GM13976 (cell line): ENCODE measurements around the gene TBC1D2B.
"Not testable (repeated sequence)": the region's sequence is repeated elsewhere in the genome, so short reads cannot be mapped to it uniquely, and the experiment has no call there.

Source experiments
- DNase-seq: peaks from one replicate; pipeline ENCODE4 v3.0.0; 2012; ENCODE audit warnings: low spot score
- in situ Hi-C: fragments of 300-500 bp; cut with MboI; formaldehyde crosslinking; loops from one replicate; pipeline ENCODE4 v1.12.0; 2022; ENCODE audit warnings: low sequenced_read_pairs, mixed read lengths, inconsistent platforms; ENCODE audit not compliant: unreplicated experiment
- TF ChIP-seq, protein P1 (sequence below): IDR thresholded peaks from 2 replicates; pipeline ENCODE4 v1.5.1; 2012; ENCODE audit warnings: borderline replicate concordance, mild to moderate bottlenecking; ENCODE audit not compliant: insufficient read depth; ENCODE audit errors: extremely low read depth, missing control alignments, control extremely low read depth

TBC1D2B gene

DNA sequence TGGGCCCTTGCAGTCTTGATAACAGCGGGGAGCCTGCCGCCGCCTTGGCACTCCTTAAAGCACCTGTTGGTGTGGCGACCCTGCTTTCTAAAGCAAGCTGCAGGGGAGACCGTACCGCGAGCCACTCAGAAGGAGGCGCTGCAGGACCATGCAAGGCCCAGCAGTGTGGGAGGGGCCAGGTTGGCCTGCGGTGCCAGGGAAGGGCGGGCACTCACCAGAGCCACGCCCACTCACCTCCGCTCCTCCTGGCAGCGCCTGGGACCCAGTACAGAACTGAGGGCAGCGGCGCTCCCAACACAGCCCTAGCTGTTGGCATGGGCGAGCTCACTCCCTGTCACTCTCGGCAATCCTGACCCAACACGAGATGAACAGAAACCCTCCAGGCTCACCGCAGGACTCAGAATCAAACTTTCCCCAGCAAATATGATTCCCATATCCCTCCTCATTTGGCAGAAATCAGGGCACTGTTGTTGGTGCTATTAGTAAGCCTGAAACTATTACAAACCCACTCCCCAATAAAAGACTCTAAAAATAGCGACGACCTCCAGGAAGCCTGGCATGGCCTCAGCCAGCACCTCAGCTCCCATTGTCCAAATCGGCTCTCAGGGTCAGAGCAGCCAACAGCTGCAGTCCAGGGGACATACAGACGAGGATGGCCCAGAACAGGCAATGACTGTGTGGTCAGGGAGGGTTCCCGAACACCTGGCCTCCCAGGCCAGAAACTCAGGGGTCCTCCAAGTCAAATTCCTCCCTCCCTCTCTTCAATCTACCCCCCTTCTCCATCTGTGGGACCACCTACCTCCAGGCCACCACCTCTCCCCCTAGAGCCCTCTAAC lies 77.2 kb downstream of the TBC1D2B start:
- TF ChIP-seq, protein P1, sequence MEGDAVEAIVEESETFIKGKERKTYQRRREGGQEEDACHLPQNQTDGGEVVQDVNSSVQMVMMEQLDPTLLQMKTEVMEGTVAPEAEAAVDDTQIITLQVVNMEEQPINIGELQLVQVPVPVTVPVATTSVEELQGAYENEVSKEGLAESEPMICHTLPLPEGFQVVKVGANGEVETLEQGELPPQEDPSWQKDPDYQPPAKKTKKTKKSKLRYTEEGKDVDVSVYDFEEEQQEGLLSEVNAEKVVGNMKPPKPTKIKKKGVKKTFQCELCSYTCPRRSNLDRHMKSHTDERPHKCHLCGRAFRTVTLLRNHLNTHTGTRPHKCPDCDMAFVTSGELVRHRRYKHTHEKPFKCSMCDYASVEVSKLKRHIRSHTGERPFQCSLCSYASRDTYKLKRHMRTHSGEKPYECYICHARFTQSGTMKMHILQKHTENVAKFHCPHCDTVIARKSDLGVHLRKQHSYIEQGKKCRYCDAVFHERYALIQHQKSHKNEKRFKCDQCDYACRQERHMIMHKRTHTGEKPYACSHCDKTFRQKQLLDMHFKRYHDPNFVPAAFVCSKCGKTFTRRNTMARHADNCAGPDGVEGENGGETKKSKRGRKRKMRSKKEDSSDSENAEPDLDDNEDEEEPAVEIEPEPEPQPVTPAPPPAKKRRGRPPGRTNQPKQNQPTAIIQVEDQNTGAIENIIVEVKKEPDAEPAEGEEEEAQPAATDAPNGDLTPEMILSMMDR = peak; percentile 84
- in situ Hi-C loops = loop anchor here (10.0 kb wide), 1 partner anchor 104 kb away; no protein-coding TSS in a partner anchor
- DNase-seq = peak; percentile 78

DNA sequence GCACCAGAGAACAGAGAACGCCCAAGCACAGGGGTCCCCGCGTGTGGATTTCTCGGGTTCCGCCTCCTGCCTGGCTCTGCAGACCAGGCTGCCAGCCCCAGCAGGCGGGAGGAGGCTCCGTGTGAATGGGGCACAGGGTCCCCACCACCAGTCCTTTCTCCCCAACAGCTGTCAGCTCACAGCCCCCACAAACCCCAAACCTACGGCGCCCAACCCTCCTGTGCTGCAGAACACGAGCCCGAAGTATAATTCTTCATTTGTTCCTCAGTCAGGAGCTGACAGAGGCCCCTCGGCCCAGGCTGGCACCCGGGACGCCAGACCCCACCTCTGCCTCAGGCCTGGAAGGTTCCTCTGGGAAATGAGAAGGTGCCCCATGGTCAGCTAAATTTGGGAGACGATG lies 78.0 kb downstream of the TBC1D2B start:
- DNase-seq = no peak
- in situ Hi-C loops = no loop called here
- TF ChIP-seq, protein P1 = no peak

DNA sequence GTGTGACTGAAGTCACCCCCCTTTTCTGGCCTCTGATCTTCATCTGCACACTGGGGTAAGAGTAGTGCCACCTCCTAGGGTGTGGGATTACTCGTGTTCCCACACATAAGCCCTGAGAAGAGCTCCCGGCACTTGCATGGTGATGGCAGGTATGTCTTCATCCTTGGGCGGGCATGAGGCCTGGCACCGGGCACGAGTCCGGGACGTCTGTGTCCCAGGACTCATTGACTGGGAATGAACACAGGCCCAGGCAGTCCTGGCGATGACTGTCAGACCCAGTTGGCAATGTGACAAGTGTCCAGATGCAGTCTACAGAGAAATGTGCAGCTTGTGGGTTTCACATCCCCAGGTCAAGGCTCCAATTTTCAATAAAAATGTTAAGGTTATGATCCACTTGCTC lies 78.9 kb downstream of the TBC1D2B start:
- in situ Hi-C loops = no loop called here
- peak; percentile 10 for DNase-seq
- TF ChIP-seq, protein P1 = no peak

DNA sequence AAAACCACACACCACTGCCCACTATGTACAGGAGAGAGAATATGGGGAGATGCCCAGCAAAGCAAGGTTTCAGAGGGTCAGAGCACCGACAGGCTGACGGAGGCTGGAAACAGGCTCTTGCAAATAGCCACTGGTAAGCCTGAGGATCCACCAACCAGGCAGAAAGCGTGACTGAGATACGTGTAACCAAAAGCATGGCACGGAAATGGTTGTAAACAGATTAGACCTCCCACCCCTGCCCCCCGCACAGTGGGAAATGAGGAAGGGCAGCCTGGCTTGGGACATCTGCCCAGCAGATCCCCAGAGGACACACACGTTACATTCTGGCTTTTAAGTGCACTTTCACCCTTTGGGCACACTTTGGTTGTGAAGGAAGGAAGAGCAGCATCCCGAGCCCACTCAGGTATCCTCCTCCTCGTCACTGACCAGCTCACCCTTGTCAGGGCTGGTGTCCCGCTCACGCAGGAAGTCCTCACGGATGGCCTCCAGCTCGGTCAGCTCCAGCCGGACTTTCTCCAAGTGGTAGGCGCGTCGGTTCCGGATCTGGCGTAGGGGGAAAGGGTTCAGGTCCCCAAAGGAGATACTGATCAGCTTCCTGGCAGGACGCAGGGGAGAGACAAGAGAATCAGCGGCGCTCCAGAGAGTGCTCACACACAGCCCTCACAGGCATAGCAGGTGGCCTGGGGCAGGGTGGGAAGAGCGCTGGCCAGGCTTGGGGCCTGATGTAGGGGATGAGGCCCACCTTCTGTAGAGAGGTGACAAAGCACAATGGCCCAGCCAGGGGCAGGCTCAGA lies 79.6 kb downstream of the TBC1D2B start:
- DNase-seq, in situ Hi-C loops: not testable (repeated sequence)

DNA sequence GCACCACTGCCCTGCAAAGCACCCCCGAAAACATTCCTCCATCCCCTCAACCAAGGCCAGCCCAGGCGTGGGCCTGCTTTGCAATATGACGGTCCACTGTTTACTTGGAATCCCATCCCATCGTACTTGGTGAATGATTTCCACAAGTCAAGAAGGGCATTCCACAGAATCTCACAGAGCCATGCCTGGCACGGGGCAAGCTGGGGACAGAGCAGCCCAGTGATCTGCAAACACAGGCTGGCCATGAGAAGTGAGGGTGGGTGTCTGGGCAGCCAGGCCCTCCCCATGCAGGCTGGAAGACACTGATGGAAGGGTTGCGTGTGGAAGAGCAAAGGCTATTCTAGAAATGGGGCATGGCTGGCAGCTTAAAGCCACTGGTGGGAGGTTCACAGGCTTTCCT lies 80.3 kb downstream of the TBC1D2B start:
- in situ Hi-C loops, DNase-seq: not testable (repeated sequence)

DNA sequence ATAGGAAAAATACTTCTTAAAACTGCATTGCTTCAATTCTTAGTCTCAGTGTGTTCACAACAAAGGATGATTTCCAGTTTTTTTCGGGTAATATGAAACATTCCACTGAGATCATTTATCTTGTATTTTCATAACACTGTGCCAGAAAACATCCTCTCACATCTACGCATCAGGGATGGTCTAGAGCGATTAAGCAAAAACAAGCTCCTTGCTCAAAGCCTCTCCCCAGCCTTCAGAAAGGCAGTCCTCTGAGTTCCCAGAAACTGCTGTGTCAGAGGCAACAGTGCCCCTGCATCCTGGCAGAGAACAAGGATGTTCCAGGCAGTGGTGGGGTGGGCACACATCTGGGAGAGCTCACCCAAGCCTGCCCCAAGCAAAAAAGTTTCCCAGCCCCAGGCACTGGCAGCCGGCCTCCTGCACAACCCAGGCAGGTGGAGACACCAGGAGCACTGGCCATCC lies 80.8 kb downstream of the TBC1D2B start:
- in situ Hi-C loops, DNase-seq: not testable (repeated sequence)

DNA sequence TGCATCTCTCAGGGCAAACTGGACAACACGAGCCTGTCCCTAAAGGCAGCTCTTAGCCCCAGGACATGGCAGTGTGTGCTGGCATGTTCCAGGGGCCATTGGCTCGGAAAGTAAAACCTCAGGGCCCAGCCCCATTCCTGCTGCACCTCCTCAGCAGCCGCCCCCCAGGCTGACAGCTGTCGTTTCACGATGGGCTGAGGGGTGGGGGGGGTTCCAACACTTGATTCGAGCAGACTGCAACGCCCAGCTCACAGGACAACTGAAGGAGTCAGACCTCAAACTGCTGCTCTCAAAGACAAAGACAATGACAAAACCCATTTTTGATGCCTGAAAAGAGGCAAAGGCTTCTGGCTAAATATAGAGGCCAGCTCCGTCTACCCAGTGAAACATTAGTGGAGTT lies 81.3 kb downstream of the TBC1D2B start:
- in situ Hi-C loops, DNase-seq: not testable (repeated sequence)

DNA sequence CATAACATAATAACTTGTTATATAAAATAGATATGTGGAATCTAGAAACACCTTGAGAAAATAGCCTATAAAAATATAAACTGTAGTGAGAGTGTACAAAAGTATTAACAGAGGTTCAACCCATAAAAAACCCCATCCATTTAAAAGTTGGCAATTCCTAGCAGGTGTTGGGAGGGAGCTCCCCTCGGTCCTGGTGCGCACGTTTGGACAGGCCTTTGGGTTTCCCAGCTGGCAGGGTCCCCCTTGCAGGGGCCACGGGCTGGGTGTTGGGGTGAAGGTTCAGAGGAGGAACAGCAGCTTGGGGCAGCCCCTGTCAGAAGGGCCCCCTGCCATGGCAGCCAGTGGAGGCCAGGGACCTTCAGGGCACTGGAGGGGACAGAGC lies 82.0 kb downstream of the TBC1D2B start:
- in situ Hi-C loops, DNase-seq: not testable (repeated sequence)

DNA sequence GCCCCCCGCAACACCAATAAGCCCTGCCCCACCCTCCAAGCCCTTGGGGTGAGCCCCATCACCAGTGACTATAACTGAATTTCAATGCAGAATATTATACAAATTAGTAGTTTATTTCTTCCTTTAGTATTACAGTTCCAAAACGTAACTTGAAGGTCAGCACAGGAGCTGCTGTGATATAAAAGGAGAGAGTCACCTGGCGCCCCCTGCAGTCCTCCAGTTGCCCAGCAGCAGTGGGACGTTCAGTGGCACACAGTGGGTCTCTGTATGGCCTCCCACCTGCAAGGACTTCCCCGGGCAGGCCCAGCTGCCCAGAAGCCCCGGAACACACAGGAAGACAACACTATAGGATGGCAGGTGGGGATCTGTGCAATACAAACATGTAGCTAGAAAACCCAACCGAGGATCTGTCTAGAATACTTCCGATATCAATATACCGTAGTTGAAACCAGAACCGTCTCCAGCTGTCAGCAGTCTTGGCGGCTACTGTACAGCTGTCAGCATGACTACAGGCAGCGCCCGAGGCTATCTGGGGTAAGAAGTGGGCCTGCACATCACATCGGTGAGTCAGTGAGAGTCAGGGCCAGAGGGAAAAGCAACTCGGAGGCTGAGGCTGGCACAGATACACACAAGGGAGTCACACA lies 82.5 kb downstream of the TBC1D2B start:
- not testable (repeated sequence) for DNase-seq

DNA sequence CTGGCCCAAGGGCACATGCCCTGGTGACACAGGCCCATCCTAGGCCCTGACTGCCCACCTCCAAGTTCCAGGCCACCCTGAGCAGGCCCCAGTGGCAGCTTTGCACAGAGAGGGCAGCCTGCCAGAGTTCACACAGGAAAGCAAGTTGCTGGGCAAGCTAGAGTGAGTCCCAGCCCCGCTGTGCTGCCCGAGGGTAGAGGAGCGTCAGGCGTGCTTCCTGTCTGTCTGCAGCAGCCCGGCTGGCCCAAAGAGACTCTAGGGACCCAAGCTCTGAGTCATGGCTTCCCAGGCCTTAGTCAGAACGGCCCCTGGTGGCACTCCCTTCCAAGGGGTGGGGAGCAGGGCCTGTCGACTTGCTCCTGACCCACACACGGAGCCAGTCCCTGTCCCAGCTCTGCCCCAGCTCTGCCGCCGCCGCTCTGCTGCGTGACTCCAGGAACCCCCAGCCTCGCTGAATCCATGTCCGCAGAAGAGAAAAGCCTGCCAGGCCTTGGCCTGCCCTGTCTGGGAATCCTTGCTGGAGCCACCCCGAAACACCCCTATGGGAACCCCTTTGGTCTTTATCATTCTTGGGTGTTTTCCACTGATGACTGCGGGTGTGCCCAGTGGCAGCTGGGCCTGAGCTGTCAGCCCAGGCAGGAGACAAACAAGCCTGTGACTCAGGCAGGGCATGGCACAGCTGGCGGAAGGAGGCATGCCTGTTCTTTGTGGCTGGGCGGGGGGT lies 83.4 kb downstream of the TBC1D2B start:
- peak; percentile 45 for DNase-seq
- in situ Hi-C loops = not testable (repeated sequence)

More for the DNA sequence above, 82.5 kb downstream of the TBC1D2B start:
- in situ Hi-C loops = not testable (repeated sequence)
